GM21367 (cell line): ENCODE data around the gene TGFBRAP1.

Source experiments
- ATAC-seq: cut with Tn5 transposase; IDR thresholded peaks from one replicate; pipeline ENCODE4 v1.9.1; 2021; ENCODE audit not compliant: unreplicated experiment

The TGFBRAP1 gene

GRCh38 chr2:105317937-105318336 is 11.6 kb downstream of the TGFBRAP1 start:
- ATAC-seq: no peak

DNA sequence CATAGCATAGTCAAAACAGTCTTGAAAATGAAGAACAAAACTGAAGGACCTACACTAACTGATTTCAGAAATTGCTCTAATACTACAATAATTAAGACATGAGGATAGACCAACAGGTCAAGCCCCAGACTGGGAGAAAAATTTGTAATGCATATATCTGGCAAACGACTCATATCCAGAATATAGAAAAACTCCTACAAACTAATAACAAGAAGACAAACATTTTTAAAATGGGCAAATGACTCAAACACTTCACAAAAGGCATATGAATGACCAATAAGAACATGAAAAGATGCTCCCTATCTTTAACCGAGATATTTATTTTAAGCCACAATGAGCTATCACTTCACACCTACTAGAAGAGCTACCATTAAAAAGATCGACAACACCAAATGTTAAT is 14.2 kb downstream of the TGFBRAP1 start:
- ATAC-seq: peak; percentile 38

DNA sequence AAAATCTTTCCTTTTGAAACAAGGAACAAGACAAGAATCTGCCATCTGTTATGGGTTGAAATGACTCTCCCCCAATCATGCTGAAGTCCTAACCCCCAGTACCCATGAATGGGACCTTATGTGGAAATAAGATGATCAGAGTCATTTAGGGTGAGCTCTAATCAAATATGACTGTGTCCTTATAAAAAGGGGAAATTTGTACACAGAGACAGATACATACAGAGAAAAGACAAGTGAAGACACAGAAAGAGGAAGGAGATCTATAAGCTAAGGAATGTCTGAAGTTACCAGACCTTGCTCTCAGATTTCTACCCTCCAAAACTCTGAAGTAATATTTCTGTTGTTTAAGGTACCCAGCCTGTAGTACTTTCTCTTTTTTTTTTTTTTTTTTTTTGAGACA is 15.7 kb downstream of the TGFBRAP1 start:
- ATAC-seq: no peak

- ATAC-seq: no peak
These were observed 20.4 kb downstream of the TGFBRAP1 start for GRCh38 chr2:105309147-105309545.

GRCh38 chr2:105308382-105309146 is 21.0 kb downstream of the TGFBRAP1 start:
- ATAC-seq: no peak

DNA sequence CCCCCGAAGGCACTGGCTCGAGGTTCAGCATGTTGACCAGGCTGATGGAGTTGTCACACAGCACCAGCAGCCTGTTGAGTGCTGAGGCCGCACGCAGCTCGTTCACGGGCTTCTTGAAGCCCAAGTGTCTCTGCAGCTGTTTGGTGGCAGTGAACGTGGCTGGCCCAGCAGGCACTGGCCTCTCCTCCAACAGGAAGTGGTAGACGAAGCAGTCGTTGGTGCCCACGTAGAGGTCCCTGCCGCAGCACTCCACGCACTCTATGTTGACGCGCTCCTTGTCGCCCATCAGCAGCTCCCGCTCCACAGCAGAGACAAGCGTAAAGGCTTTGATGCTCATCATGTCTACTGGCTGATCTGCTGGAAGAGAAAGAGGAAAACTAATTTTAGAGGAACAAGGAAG is 21.6 kb downstream of the TGFBRAP1 start:
- no peak for ATAC-seq

DNA sequence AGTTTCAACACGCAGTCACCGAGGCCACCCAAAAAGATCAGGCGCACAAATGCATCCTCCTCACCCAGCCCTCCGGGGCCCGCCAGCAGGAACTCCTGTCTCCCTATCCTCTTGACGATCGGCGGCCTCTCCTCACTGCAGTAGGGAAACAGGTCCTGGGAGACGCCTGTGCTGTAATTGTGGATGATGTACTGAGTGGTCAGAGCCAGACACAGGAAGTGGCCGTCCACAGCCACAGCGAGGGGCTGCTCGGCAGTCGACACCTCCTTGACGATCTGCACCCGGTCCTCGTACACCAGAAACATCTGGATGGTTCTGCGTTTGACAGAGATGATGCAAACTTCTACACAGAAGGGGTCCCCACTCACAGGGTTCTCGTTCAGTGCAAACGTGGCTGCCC is 22.0 kb downstream of the TGFBRAP1 start:
- ATAC-seq: no peak

DNA sequence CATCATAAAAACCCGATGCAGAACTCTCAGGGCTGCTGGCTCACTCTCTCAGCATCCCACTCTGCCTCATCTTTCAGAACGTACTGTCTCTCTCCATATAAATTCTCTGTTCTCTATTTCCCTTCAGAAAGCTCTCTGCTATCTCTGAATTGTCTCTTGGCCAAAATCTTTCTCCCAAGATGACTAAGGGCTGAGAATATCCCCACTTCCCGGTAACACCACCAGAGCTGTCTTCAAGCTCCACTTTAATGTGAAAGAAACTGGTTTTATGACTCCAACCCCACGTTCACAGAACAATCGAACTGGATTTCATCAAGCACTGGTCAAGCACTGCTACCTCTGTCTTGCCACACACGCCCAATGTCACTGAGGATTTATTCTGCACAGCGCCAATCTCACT is 22.4 kb downstream of the TGFBRAP1 start:
- no peak for ATAC-seq

GRCh38 chr2:105301646-105302045 is 27.9 kb downstream of the TGFBRAP1 start:
- ATAC-seq: no peak

DNA sequence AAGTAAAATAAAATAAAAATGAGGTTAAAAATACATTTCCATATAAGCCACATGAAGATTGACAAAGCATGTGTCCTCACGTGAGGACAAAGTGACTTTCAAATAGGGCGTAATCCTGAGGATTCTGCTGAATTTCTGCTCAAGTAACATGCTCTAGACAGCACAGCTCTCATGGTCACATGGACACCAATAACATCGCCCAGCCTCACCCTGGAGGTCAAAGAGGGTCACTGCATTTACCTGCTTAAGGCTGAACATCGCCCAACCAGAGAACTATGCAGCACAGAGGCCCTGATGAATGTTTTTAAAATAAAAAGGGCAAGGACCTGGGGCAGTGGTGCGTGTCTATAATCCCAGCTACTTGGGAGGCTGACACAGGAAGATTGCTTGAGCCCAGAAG is 30.2 kb downstream of the TGFBRAP1 start:
- ATAC-seq: no peak

GRCh38 chr2:105298017-105298416 is 31.5 kb downstream of the TGFBRAP1 start:
- ATAC-seq: no peak

GRCh38 chr2:105297216-105297615 is 32.3 kb downstream of the TGFBRAP1 start:
- no peak for ATAC-seq

GRCh38 chr2:105296017-105296611 is 33.4 kb downstream of the TGFBRAP1 start:
- ATAC-seq: no peak

DNA sequence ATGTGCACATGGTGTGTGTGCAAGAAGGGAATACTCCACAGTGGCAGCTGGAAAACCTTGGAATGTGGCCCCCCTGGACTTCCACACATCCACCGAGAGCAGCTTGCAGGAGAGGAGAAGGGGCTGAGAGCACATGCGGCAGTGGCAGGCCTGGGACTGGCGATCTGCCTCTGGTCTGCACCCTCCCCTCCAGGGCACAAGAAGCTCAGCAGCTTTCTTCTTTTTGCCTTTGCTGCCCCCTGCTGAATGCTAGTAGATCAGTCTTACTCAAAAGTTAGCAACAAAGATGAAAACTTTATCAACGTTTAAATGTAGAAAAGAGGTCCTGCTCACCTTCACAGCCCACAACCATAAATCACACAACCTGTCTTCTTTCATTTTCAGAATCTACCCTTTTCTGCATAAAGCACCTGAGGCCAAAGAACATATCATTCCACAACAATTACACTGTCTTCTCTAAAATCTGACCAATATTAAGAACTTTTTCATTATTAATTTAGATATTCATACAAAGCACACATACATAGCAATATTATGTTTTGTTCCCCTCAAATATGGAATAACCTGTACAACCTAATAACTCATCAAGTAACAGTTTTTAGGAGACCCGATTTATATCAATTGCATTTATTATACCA is 34.6 kb downstream of the TGFBRAP1 start:
- no peak for ATAC-seq

GRCh38 chr2:105294046-105294445 is 35.5 kb downstream of the TGFBRAP1 start:
- ATAC-seq: no peak

- ATAC-seq: no peak
These were observed 37.6 kb downstream of the TGFBRAP1 start for GRCh38 chr2:105291981-105292380.

- ATAC-seq: no peak
These were observed 38.4 kb downstream of the TGFBRAP1 start for GRCh38 chr2:105290981-105291660.

DNA sequence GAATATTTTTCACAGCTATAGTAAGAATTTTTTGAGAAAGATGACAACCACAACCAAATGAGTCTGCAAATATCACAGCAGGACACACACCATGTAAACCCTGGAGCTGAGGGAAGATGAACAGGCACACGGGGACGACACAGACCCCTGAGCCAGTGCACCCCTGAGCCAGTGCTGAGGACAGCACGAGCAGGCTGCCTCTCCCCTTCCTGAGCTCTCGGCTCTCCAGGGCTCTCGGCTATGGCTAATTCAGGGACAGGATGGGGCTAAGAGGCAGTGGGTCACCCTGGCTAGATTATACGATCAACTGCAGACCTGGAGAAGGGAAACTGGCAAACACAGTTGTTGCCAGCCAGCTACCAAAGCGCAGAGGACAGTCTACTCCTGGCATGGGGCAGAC is 41.4 kb downstream of the TGFBRAP1 start:
- no peak for ATAC-seq

DNA sequence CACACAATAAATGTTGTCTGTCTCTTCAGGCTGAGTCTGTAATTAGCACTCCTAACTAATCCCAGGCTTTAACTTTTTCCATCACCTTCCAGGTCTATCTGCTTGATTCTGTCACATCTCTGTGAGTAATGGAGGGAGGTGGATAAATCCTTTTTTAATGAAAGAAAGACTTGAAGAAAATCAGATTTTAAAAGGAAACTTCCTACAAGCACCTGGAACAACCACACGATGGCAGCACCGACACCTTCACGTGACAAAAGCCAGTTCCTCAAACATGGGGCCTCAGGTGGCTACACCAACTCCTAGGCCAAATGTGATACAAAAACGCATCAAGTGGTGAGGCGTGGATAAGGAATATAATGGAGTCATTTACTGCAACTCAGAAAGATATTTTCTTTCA is 41.8 kb downstream of the TGFBRAP1 start:
- no peak for ATAC-seq

DNA sequence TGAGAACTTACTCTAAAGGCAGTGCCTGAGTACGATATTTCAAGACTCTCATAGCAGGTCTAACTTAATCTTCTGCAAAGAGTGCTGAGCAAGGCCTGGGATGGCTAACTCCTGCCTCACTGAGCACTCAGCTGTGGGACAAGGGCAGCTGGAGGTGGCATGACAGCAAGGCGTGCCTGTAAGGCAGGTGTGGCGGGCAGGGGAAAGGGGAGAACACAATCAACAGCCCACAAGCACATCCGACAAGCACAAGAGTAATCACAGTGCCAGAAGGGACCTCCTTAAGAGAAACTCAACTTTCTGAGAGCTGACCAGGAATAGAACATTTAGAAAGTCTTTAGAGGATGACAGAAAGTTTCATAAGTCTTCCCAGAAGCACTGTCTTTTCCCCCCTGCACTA is 46.0 kb downstream of the TGFBRAP1 start:
- ATAC-seq: no peak

- ATAC-seq: no peak
These were observed 49.3 kb downstream of the TGFBRAP1 start for GRCh38 chr2:105280281-105280680.

GRCh38 chr2:105279126-105279525 is 50.4 kb downstream of the TGFBRAP1 start:
- no peak for ATAC-seq
